ENCODE data around the gene MOCOS.

The MOCOS gene

DNA sequence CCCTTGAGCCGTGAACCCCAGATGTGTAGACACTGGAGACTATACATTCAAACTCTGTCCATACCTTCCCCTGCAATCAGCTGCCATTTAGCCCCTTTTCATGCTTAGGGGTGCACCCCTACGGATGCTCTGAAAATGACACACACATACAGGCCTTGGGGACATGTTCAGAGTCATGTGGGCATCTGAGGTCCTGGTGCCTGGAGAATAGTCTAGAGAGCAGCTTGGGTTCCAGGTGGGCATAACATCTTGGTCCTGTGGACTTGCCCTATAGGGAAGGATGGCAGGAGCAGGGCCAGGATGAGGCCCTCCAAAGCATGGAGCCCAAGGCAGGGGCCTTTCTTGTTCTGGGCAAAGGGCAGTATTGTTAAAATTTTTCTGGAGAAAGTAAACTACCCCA lies 100.4 kb downstream of the MOCOS start:
- Histone ChIP-seq H3K27me3 (ENCODE audit: insufficient read depth, low read depth) (no peaks in the 10 kb centered on the region), H3K79me2 (ENCODE audit: insufficient read depth, low read depth) (no peaks in the 10 kb centered on the region), H3K4me3 (IDR thresholded peaks at IDR 0.05; ENCODE audit: insufficient read depth, low read depth, low read length) (no peak overlapping the region), H3K4me2 (no peak overlapping the region), H4K20me1 (ENCODE audit: insufficient read depth) (no peaks in the 10 kb centered on the region), H2AFZ (ENCODE audit: low read depth) (no peak overlapping the region), H3K9ac (no peak overlapping the region), H3K4me1 (ENCODE audit: low read depth, poor library complexity, severe bottlenecking) (no peaks in the 10 kb centered on the region), H3K27ac (no peak overlapping the region), H3K36me3 (ENCODE audit: insufficient read depth) (no peaks in the 10 kb centered on the region)
- TF ChIP-seq, protein P1, sequence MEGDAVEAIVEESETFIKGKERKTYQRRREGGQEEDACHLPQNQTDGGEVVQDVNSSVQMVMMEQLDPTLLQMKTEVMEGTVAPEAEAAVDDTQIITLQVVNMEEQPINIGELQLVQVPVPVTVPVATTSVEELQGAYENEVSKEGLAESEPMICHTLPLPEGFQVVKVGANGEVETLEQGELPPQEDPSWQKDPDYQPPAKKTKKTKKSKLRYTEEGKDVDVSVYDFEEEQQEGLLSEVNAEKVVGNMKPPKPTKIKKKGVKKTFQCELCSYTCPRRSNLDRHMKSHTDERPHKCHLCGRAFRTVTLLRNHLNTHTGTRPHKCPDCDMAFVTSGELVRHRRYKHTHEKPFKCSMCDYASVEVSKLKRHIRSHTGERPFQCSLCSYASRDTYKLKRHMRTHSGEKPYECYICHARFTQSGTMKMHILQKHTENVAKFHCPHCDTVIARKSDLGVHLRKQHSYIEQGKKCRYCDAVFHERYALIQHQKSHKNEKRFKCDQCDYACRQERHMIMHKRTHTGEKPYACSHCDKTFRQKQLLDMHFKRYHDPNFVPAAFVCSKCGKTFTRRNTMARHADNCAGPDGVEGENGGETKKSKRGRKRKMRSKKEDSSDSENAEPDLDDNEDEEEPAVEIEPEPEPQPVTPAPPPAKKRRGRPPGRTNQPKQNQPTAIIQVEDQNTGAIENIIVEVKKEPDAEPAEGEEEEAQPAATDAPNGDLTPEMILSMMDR (conservative IDR thresholded peaks at IDR 0.05; ENCODE audit: low read depth, low read length) = no peak

DNA sequence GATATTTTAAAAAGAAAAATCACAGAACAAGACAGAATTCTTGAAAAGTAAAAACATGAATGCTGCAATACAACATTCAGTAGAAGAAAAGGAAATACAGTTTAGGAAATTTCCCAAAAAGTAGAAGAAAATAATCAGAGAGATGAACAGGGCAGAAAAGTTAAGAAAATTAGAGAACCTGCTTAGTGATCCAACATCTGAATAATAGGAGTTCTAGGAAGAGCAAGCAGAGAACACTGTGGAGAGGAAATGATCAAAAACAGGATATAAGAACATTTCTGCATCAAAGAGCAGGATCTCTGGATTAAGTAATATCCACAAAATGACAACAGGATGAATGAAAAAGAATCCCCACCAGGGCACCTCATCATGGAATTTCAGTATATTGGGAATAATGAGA lies 101.4 kb downstream of the MOCOS start:
- Histone ChIP-seq H3K9ac (no peak overlapping the region), H3K4me2 (no peak overlapping the region), H3K36me3 (ENCODE audit: insufficient read depth) (no peaks in the 10 kb centered on the region), H2AFZ (ENCODE audit: low read depth) (no peak overlapping the region), H3K79me2 (ENCODE audit: insufficient read depth, low read depth) (no peaks in the 10 kb centered on the region), H4K20me1 (ENCODE audit: insufficient read depth) (no peaks in the 10 kb centered on the region), H3K27me3 (ENCODE audit: insufficient read depth, low read depth) (no peaks in the 10 kb centered on the region), H3K4me1 (ENCODE audit: low read depth, poor library complexity, severe bottlenecking) (no peaks in the 10 kb centered on the region), H3K27ac (no peak overlapping the region), H3K4me3 (IDR thresholded peaks at IDR 0.05; ENCODE audit: insufficient read depth, low read depth, low read length) (no peak overlapping the region)
- TF ChIP-seq, protein P1 (conservative IDR thresholded peaks at IDR 0.05; ENCODE audit: low read depth, low read length) = no peak

- Histone ChIP-seq H3K4me1 (ENCODE audit: low read depth, poor library complexity, severe bottlenecking) (peaks cover 5% of the 10 kb centered on the region), H3K79me2 (ENCODE audit: insufficient read depth, low read depth) (no peaks in the 10 kb centered on the region), H3K4me2 (no peak overlapping the region), H3K27ac (no peak overlapping the region), H3K4me3 (IDR thresholded peaks at IDR 0.05; ENCODE audit: insufficient read depth, low read depth, low read length) (no peak overlapping the region), H3K27me3 (ENCODE audit: insufficient read depth, low read depth) (peaks cover 3% of the 10 kb centered on the region; the same call in 1 of the 2 replicates), H4K20me1 (ENCODE audit: insufficient read depth) (no peaks in the 10 kb centered on the region), H2AFZ (ENCODE audit: low read depth) (no peak overlapping the region), H3K9ac (no peak overlapping the region), H3K36me3 (ENCODE audit: insufficient read depth) (no peaks in the 10 kb centered on the region)
- TF ChIP-seq, protein P1 (conservative IDR thresholded peaks at IDR 0.05; ENCODE audit: low read depth, low read length) = no peak
These were observed 106.7 kb downstream of the MOCOS start for GRCh38 chr18:36294031-36294430.

DNA sequence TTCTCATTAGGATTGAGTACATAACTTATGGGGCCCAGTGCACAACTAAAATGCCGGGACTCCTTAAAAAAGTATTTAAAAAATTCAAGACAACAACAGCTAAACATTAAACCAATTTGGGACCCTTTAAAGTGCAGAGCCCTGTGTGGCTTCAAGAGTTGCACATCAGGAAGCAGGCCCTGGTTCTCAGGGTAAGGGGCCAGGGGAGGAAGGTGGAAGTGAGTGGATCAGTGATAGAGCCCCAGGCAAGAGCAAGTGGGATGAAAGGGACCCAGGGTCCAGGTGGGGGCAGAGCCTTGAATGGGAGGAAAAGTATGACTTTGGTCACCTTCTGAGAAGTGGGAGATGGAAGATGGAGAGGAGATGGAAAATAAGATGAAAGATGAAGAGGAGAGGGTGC lies 107.9 kb downstream of the MOCOS start:
- peaks cover 5% of the 10 kb centered on the region for H3K4me1 ChIP-seq (ENCODE audit: low read depth, poor library complexity, severe bottlenecking)
- no peaks in the 10 kb centered on the region for H3K36me3 ChIP-seq (ENCODE audit: insufficient read depth)
- H3K27me3 ChIP-seq (ENCODE audit: insufficient read depth, low read depth) = peaks cover 3% of the 10 kb centered on the region; the same call in 1 of the 2 replicates
- no peak overlapping the region for H3K4me2 ChIP-seq
- H3K27ac ChIP-seq = no peak overlapping the region
- no peaks in the 10 kb centered on the region for H3K79me2 ChIP-seq (ENCODE audit: insufficient read depth, low read depth)
- H3K4me3 ChIP-seq (IDR thresholded peaks at IDR 0.05; ENCODE audit: insufficient read depth, low read depth, low read length) = no peak overlapping the region
- H3K9ac ChIP-seq = no peak overlapping the region
- no peak overlapping the region for H2AFZ ChIP-seq (ENCODE audit: low read depth)
- no peaks in the 10 kb centered on the region for H4K20me1 ChIP-seq (ENCODE audit: insufficient read depth)
- TF ChIP-seq, protein P1 (conservative IDR thresholded peaks at IDR 0.05; ENCODE audit: low read depth, low read length) = no peak
